Measurements from ENCODE around the gene PSMB7.

Gene PSMB7

DNA sequence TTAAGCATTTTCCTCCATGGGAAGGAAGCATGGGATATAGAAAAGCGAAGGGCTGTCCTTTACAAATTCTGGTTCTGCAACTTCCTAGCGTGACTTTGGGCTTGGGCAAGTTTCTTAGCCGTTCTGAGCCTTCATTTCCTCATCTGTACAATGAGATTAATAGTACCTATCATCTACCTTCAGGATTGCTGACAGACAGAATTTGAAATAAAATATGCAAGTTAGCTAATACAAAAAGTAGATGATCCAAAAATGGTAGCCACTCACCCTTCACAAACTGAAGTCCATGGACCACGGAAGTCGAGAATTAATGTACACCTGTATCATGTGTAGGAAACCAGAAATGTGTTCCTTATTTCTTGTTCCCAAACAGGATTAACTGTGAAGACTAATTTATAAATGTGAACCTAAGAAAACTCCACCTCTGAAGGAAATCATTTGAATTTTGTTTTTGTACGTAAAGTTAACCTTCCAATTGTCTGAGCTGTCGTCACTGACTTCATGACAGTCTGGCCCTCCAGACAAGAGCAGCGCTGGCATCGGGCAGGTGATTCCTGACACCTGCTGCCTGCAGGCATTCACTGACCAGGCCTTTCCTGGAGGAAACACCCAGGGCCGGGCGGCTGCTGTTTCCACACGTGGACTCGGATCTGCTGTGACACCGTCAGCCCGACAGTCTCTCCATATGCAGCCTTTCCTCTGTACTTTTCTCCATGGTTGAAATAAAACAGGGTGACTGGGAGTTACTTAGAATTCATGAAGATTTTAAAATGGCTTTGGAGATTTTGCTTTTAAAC, 63.4 kb downstream of the PSMB7 start:
- Mint-ChIP-seq H3K9me3 (no peaks in the 10 kb centered on the region), H3K4me3 (no peak overlapping the region), H3K27ac (no peak overlapping the region), H3K4me1 (no peaks in the 10 kb centered on the region), H3K36me3 (peaks cover 7% of the 10 kb centered on the region), H3K27me3 (no peaks in the 10 kb centered on the region)

DNA sequence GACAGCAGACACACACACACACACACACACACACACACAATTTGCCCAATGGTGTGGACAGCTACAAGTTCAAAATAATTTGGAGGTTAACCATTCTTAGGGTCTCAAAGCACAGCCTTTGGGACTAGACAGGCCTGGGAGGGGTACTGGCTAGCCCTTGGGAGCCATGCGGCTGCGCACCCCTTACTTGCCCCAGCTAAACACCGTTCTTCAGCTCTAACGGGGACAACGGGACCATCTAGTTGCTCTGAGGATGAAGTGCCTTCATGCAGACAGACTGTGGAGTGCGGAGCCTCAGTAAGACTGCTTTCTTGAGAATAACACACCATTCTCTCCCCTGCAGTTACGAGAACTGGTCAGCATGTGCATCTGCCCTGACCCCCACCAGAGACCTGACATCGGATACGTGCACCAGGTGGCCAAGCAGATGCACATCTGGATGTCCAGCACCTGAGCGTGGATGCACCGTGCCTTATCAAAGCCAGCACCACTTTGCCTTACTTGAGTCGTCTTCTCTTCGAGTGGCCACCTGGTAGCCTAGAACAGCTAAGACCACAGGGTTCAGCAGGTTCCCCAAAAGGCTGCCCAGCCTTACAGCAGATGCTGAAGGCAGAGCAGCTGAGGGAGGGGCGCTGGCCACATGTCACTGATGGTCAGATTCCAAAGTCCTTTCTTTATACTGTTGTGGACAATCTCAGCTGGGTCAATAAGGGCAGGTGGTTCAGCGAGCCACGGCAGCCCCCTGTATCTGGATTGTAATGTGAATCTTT, 64.6 kb downstream of the PSMB7 start:
- H3K36me3 Mint-ChIP-seq, result peaks cover 7% of the 10 kb centered on the region

DNA sequence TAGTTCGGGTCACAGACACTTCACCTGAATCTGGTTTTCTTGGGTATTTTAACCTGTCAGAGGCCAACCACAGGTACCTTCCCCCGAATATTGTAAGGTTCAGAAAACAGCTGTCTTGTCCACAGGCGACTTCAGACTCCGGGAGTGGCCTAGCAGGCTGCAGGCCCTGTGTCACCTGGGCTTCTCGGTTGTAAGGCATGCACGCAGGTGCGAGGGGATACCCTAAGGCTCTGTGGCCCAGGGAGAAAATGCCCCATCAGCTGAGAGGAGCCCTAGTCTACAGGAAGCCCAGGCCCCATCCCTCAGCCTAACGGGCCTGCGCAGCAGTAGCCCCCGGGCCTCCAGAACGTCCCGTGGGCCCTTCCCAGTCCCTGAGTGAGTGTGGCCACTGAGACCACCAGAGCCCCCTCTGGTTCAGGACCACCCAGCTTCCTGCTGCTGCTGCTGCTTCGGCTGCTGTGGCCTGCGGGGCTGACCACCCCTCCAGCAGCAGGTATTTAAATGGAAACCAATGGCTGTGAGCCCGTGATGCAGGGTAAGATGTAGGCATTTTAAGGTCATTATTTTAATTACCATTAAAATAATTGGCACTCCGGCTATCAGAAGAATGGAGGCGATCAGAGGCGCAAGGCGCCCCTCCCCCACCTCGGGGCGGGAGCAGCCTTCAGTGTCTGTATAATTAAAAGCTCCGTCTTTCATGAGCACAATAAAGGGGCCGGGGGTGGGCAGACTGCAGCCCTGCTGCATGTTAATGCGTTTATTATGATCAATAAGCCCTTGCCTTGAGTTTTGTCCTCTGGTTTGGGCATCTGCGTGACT, 65.4 kb downstream of the PSMB7 start:
- Mint-ChIP-seq H3K9me3 (no peaks in the 10 kb centered on the region), H3K4me3 (no peak overlapping the region), H3K36me3 (peaks cover 7% of the 10 kb centered on the region), H3K27me3 (no peaks in the 10 kb centered on the region), H3K4me1 (no peaks in the 10 kb centered on the region), H3K27ac (no peak overlapping the region)

More for the DNA sequence above, 64.6 kb downstream of the PSMB7 start:
- Mint-ChIP-seq H3K27me3 (no peaks in the 10 kb centered on the region), H3K9me3 (no peaks in the 10 kb centered on the region), H3K4me1 (no peaks in the 10 kb centered on the region), H3K4me3 (no peak overlapping the region), H3K27ac (no peak overlapping the region)

DNA sequence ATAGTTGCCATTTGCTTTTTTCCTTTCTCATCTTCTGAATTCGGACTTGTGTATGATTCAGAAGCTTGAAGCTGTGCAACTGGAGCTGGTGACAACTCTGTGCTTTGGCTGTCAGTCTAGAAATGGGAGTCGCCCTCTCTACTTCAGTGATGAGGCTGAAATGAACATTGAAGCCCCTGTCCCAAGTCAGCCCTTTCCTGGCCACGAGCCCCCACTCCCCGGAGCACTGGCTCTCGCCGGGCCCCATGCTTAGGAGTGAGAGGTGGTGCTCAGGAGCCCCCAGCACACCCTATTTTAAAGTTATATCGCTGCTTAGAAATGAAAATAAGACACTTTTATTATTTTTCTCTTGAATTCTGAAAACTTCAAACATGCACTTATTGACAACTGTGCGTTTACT, 66.0 kb downstream of the PSMB7 start:
- H3K36me3 Mint-ChIP-seq, result peaks cover 7% of the 10 kb centered on the region
- H3K4me3 Mint-ChIP-seq, result no peak overlapping the region
- no peaks in the 10 kb centered on the region for H3K4me1 Mint-ChIP-seq
- H3K27ac Mint-ChIP-seq, result no peak overlapping the region
- H3K27me3 Mint-ChIP-seq, result no peaks in the 10 kb centered on the region
- H3K9me3 Mint-ChIP-seq, result no peaks in the 10 kb centered on the region

DNA sequence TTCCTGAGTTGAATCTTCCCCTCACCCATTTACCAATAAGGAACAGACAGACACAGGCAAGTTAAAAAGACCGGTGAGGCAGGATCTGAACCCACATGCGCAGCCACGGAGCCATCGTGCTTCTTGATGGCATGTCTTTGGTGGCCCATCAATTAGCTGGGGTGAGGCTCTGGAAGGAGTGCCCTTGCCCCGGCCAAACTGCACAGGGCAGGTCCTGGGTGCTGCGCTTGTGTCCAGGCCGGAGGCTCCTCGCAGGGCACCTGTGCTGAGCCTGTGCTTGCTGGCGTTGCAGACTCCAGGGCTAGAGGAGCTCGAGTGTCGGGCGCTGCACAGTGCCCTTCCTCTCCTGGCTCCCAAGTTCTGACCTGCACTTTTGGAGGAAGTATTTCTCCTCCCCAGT, 66.4 kb downstream of the PSMB7 start:
- Mint-ChIP-seq H3K27ac (no peak overlapping the region), H3K36me3 (peaks cover 7% of the 10 kb centered on the region)

DNA sequence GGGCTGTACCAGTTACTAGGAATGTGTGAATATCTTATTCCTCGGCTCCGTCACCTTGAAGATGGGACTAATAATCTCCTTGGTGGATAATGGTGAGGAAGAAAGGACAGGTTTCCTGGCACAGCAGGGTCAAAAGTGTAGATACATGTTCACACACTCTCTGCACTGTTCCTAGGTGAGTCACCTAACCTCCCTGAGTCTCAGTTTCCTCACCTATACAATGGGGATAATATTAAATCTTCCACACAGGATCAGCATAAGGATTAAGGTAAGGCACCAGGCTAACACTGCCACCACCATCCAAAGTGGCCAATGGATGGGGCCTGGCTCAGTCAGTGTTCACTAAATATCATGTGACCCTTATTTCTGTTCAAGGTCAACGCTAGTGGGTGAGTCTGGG, 66.9 kb downstream of the PSMB7 start:
- Mint-ChIP-seq H3K27ac (no peak overlapping the region), H3K27me3 (no peaks in the 10 kb centered on the region), H3K9me3 (no peaks in the 10 kb centered on the region), H3K4me1 (no peaks in the 10 kb centered on the region), H3K36me3 (peaks cover 5% of the 10 kb centered on the region), H3K4me3 (no peak overlapping the region)

More for the DNA sequence above, 66.4 kb downstream of the PSMB7 start:
- H3K4me1 Mint-ChIP-seq, result no peaks in the 10 kb centered on the region
- H3K4me3 Mint-ChIP-seq, result no peak overlapping the region
- H3K9me3 Mint-ChIP-seq, result no peaks in the 10 kb centered on the region
- H3K27me3 Mint-ChIP-seq, result no peaks in the 10 kb centered on the region

DNA sequence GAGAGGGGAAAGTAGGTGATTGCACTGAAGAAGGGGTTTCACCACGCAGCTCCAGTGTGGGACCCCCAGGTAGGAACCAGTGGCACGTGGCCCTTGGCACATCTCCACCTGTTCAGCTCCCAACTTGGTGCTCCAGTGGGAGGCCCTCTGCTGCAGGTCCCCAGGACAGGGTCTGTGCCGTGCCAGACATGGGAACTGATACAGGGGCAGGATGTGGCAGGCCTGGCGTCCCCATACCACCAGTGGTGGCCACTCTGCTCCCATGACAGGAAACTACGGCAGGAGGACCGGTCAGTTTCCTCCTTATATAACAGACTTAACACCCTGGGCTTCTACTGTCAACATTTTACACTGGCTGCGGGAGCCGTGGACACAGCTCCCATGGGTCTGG, 67.3 kb downstream of the PSMB7 start:
- no peak overlapping the region for H3K27ac Mint-ChIP-seq

DNA sequence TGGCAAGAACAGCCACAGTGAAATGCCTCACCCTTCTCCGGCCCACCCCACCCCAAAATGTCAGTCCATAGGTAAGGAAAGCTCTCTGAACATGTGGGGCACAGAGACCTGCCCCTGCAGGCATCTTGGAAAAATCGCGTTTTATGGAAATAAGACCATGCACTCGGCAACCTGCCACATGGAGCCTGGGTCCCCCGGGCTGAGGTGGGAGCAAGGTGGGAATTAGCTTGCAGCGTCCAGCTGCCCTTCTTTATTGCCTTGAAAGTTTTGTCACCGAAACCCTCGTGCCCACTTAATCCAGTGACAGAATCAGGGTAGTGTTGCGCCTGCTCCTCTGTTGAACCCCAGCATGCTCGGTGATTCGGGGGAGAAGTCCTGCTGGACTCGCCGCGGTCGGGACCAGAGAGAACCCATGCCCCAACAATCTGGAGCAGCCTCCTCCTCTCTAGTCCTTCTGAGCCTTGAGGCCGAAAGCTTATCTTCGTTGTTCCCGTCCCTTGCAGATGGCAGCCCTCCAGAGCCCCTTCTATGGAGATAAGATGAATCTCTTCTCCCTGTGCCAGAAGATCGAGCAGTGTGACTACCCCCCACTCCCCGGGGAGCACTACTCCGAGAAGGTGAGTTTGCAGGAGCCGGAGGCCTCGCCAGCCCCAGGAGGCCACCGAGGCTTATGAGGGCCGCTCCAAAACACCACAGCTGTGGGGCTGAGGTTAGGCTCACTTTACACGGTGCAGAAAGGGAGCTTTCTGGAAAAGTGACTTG, 67.9 kb downstream of the PSMB7 start:
- H3K27ac Mint-ChIP-seq, result peak overlapping the region; percentile 65
- no peaks in the 10 kb centered on the region for H3K9me3 Mint-ChIP-seq
- H3K4me1 Mint-ChIP-seq, result no peaks in the 10 kb centered on the region
- H3K4me3 Mint-ChIP-seq, result no peak overlapping the region
- no peaks in the 10 kb centered on the region for H3K27me3 Mint-ChIP-seq
- peaks cover 3% of the 10 kb centered on the region for H3K36me3 Mint-ChIP-seq

More for the DNA sequence above, 67.3 kb downstream of the PSMB7 start:
- peaks cover 5% of the 10 kb centered on the region for H3K36me3 Mint-ChIP-seq
- no peaks in the 10 kb centered on the region for H3K9me3 Mint-ChIP-seq
- no peak overlapping the region for H3K4me3 Mint-ChIP-seq
- H3K27me3 Mint-ChIP-seq, result no peaks in the 10 kb centered on the region
- H3K4me1 Mint-ChIP-seq, result no peaks in the 10 kb centered on the region

DNA sequence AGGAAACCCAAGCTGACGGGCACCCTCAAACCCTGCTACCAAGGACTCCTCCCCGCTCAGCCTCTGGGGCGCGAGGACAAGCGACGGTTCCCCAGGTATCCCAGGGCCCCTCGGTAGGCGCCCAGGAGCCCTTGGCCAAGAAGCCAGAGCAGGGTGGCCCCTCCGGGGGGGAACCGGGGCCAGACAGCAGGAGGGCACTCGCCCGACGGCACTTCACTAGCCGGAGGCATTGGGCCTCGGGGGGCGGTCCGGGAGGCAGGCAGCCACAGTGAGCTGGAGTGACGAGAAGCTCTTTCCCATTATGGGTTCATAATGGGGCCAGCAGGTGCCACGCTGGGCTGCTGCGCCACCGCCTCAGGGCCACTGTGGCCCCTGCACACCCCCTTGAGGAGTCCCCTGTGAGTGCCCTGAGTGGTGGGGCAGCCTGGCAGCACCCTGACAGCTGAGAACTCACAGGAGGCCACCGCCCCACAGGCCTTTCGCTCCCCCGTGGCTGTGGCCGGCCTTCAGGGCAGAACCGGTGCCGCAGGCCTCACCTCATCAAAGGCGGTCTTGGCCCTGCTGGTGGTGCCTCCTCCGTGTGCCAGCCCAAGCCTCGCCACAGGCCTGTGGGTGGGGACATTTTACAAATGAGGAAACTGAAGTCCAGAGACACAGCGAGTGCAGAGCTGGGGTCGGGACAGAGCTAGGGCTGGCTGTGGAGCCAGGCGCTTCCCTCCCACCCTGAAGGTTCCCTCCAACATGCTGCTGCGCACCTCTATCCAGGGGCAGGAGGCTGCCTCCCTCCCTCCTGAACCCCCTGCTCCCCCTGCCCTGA, 68.7 kb downstream of the PSMB7 start:
- H3K36me3 Mint-ChIP-seq, result peaks cover 1% of the 10 kb centered on the region
- H3K27ac Mint-ChIP-seq, result no peak overlapping the region
- no peak overlapping the region for H3K4me3 Mint-ChIP-seq
- no peaks in the 10 kb centered on the region for H3K27me3 Mint-ChIP-seq
- H3K4me1 Mint-ChIP-seq, result no peaks in the 10 kb centered on the region
- H3K9me3 Mint-ChIP-seq, result no peaks in the 10 kb centered on the region

DNA sequence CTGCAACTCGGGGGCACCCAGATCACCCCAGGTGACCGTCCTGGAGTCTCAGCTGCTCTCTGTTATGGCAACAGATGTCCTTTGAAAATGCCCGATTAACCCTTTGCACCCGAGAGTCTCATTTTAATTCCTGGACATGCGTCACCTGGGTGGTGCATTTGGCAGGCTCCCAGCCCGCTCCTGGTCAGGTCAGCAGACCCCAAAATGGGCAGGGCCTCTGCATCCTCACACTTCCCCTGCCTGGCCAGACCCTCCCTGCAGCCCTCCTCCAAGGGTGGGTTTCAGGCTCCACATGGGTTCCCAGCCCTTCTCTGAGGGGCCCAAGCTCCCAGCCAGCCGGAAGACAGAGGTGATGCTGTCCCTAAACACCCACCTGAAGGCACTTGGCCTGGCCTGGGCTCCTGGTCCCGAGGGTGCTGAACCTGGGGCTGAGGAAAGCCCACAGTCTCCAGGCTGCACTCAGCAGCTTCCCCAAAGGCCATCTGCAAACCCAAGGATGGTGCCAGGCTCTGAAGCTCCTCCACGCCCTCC, 69.4 kb downstream of the PSMB7 start:
- peak overlapping the region; percentile 41 for H3K27ac Mint-ChIP-seq
- H3K4me3 Mint-ChIP-seq, result no peak overlapping the region
- H3K36me3 Mint-ChIP-seq, result peaks cover 1% of the 10 kb centered on the region
- H3K4me1 Mint-ChIP-seq, result no peaks in the 10 kb centered on the region
- no peaks in the 10 kb centered on the region for H3K27me3 Mint-ChIP-seq
- H3K9me3 Mint-ChIP-seq, result no peaks in the 10 kb centered on the region

DNA sequence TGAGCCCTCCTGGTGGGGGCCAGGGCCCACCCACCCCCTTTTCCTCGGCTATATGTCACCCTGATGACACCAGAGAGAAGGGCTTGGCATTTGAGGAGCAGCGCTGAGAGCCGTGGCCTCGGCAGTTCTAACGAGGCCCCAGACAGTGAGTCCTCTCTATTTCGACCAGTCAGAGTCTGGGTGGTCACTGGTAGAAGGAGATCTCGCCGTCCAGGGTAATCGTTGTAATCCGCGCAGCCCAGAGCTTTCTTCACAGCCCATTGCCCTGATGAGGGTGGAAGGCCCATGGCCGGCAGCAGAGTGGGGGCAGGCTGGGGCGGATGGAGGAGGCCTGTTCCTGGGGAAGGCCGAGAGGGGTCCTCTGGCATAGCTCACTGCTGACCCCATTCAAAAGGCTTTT, 70.2 kb downstream of the PSMB7 start:
- Mint-ChIP-seq H3K27me3 (no peaks in the 10 kb centered on the region), H3K9me3 (no peaks in the 10 kb centered on the region)

DNA sequence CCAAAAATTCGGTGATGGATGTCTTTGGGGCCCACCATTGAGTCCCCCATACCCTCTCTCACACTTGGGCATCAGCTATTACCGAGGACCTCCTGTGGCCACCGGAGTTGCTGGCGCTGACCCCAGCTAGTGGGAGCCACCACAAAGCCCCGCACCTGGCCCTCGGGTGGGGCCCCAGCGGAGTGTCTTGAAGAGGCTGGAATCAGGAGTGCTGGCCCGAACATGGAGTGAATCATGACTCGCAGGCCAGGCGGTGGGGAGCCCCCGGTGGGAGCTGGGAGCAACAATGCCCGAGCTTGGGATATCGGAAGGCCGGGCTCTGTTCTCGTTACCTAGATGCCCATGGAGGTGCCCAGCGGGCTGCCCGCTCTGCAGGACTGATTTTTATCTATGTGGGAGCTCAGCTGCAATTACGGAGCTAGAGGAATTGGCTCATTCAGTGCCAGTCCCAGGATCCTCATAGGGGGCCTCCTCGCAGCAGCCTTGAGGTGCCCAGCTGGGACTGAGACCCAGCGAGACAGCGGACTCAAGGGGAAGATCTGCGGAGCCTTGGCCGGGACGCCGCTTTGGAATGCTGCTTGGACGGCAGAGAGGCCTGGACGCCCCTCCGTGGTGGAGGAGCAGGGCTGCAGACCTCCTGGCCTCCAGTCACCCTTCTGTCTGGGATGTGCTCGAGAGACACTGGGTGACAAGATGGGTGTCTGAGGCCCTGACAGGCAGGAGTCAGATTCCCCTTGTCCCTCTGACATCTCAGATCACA, 70.8 kb downstream of the PSMB7 start:
- no peak overlapping the region for H3K27ac Mint-ChIP-seq
- no peaks in the 10 kb centered on the region for H3K4me1 Mint-ChIP-seq
- H3K36me3 Mint-ChIP-seq, result peaks cover 1% of the 10 kb centered on the region
- no peak overlapping the region for H3K4me3 Mint-ChIP-seq
- no peaks in the 10 kb centered on the region for H3K9me3 Mint-ChIP-seq
- no peaks in the 10 kb centered on the region for H3K27me3 Mint-ChIP-seq

More for the DNA sequence above, 70.2 kb downstream of the PSMB7 start:
- H3K36me3 Mint-ChIP-seq, result peaks cover 1% of the 10 kb centered on the region
- peak overlapping the region; percentile 62 for H3K27ac Mint-ChIP-seq
- H3K4me3 Mint-ChIP-seq, result no peak overlapping the region
- no peaks in the 10 kb centered on the region for H3K4me1 Mint-ChIP-seq

DNA sequence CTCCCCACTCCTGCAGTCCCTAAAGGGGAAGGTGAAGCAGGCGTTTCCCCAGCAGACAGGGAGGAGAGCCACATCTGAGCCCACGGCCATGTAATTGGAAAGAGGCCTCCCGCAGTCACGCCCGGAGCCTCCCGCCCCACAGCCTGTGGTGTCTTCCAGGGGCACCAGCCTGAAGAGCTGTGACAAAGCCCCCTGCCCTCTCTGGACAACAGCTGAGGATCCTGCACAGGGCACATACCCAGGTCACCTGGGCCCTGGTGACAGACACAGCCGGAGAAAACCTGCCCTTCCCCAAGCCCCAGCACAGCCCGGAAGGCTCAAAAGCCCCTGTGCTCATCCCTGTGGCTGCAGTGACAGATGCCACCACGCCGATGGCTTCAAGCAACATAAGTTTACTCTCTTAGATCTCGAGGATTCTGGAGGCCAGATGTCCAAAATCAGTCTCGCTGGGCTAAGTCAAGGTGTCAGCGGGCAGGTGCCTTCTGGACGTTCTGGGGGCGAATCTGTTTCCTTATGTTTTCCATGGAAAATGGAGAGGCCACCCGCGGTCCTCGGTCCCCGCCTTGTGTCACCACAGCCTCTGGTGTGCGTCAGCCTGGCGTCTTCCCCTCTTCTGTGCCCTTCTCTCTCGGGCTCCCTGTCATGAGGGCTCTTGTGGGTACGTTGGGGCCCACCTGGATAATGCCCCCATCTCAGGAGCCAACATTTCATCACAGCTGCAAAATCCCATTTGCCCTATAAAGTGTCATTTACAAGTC, 71.5 kb downstream of the PSMB7 start:
- no peaks in the 10 kb centered on the region for H3K4me1 Mint-ChIP-seq
- no peak overlapping the region for H3K27ac Mint-ChIP-seq
- no peaks in the 10 kb centered on the region for H3K27me3 Mint-ChIP-seq
- H3K9me3 Mint-ChIP-seq, result no peaks in the 10 kb centered on the region
- no peak overlapping the region for H3K4me3 Mint-ChIP-seq
- peaks cover 1% of the 10 kb centered on the region for H3K36me3 Mint-ChIP-seq
